ENCODE measurements around the gene LAP3. TPM values are rescaled to one million over a fixed set of nuclear protein-coding genes. Genes with fewer than 3 reads are reported as not detected.

LAP3 gene
- total RNA-seq (100 to 1,000 TPM in 1 of 5 experiments, 10 to 100 TPM in 4; 25.2 to 142 (median 54.9) TPM), polyA plus RNA-seq (10 to 100 TPM; 41.8 to 49.6 TPM), total RNA-seq (63.5 reads per million, percentile 76 among the genes with 10 or more reads in this experiment)

- Histone ChIP-seq H3K4me3 (ENCODE audit: low read length) (peak within 1 kb of the TSS; percentile 77), H3K4me1 (ENCODE audit: control insufficient read depth in 2 of 2, insufficient read depth in 2 of 2, low read length in 2 of 2) (peaks cover 4 to 11% of the 10 kb centered on the region in 2 donors), H3K9me3 (ENCODE audit: control insufficient read depth in 2 of 3, low read length in 3 of 3) (no peaks in the 10 kb centered on the region), H3K27me3 (ENCODE audit: control insufficient read depth in 2 of 2, insufficient read depth in 2 of 2, low read length in 2 of 2) (no peaks in the 10 kb centered on the region), H3K36me3 (ENCODE audit: control insufficient read depth in 2 of 3, insufficient read depth in 3 of 3, low read length in 3 of 3) (peaks cover 0 to 9% (median 7%) of the 10 kb centered on the region in 3 experiments), H3K27ac (ENCODE audit: low read depth, low read length) (peak within 1 kb of the TSS; percentile 96)
- H3K36me3 Mint-ChIP-seq = peaks cover 0 to 22% (median 3%) of the 10 kb centered on the region in 5 donors
- intact Hi-C loops (cut with micrococcal nuclease) = loop anchor here (1.0 to 5.0 kb wide), 11 partner anchors 18 to 1351 kb away; partner anchors contain the start of genes DCAF16 (in 2 of the 2), MED28 (in 2 of the 2), NCAPG (in 2 of the 2) and QDPR (in 2 of the 2)
- H3K4me3 Mint-ChIP-seq = peak within 1 kb of the TSS; percentile 78 to 96 (median 92)
- H3K27ac Mint-ChIP-seq = peak within 1 kb of the TSS; percentile 92 to 100 (median 97)
- ChIA-PET POLR2A (interaction anchor here (0.9 to 1.2 kb wide), 3 partner anchors 29 to 37 kb away, joined by 3 to 17 read pairs (median 15); partner anchors contain the start of gene MED28), CTCF (interaction anchor here (0.7 to 1.0 kb wide), 2 partner anchors 28 to 69 kb away, joined by 3 read pairs; no protein-coding TSS in a partner anchor)
- peaks cover 20 to 47% (median 24%) of the 10 kb centered on the region in 7 donors for H3K4me1 Mint-ChIP-seq
- DNase-seq (peak; percentile 97 to 100 (median 99)), ATAC-seq (peak; percentile 94)
- peaks cover 0 to 2% (median 0%) of the 10 kb centered on the region in 5 donors for H3K27me3 Mint-ChIP-seq
- H3K9me3 Mint-ChIP-seq = peaks cover 0 to 3% (median 0%) of the 10 kb centered on the region in 11 donors
Measured at GRCh38 chr4:17576932-17577664, at the start of gene LAP3. Gene LAP3, plus strand, starts transcription at chr4:17577198. Its CDS starts 268 bp downstream, at chr4:17577466.

GRCh38 chr4:17528551-17529165, 48.3 kb upstream of the LAP3 start:
- no peak overlapping the region for H3K27ac ChIP-seq (ENCODE audit: low read depth, low read length)
- H3K4me1 ChIP-seq (ENCODE audit: control insufficient read depth in 2 of 2, insufficient read depth in 2 of 2, low read length in 2 of 2) = no peaks in the 10 kb centered on the region
- Mint-ChIP-seq H3K4me1 (no peaks in the 10 kb centered on the region), H3K27me3 (peaks cover 5 to 33% (median 25%) of the 10 kb centered on the region in 5 donors), H3K36me3 (no peaks in the 10 kb centered on the region), H3K9me3 (no peaks in the 10 kb centered on the region), H3K27ac (no peak overlapping the region), H3K4me3 (no peak overlapping the region)
- intact Hi-C loops (cut with micrococcal nuclease) = no loop called here
- no peaks in the 10 kb centered on the region for H3K36me3 ChIP-seq (ENCODE audit: control insufficient read depth in 2 of 3, insufficient read depth in 3 of 3, low read length in 3 of 3)
- H3K4me3 ChIP-seq (ENCODE audit: low read length) = no peak overlapping the region
- ChIA-PET POLR2A (no interaction called here), CTCF (no interaction called here)
- H3K9me3 ChIP-seq (ENCODE audit: control insufficient read depth in 2 of 3, low read length in 3 of 3) = no peaks in the 10 kb centered on the region
- no peaks in the 10 kb centered on the region for H3K27me3 ChIP-seq (ENCODE audit: control insufficient read depth in 2 of 2, insufficient read depth in 2 of 2, low read length in 2 of 2)
- ATAC-seq (no peak), DNase-seq (no peak)

DNA sequence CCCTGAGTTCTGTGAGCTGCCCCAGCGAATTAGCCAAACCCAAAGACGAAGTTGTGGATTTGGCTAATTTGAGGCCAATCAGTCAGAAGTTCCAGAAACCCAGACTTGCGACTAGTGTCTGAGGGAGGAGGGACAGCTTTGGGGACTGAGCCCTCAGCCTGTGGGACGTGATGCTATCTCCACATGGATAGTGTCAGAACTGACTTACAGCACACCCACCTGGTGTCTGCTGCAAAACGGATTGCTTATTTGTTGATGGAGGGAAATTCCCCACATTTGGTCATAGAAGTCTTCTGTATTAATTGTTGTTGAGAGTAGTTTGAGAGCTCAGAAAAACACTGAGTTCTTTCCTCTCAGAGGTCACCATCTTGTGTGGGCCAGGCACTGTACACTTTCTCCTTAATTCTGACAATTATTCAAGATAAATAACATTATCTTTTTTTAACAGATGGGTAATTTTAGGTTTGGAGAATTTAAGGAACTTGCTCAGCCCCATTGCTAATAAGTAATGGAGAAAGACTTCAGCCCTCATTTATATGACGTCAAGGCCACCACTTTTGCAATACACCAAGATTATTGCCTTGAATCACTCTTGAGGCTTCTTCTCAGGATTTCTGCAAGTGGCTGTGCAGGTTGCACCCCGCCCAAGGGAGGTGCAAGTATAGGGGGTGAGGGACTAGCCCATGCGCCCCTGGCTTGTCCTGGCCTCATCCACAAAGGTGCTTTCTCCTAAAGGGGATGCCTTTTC, 45.3 kb upstream of the LAP3 start:
- H3K27me3 Mint-ChIP-seq = peaks cover 5 to 30% (median 23%) of the 10 kb centered on the region in 5 donors
- H3K36me3 ChIP-seq (ENCODE audit: control insufficient read depth in 2 of 3, insufficient read depth in 3 of 3, low read length in 3 of 3) = no peaks in the 10 kb centered on the region
- no peak overlapping the region for H3K4me3 Mint-ChIP-seq
- ChIA-PET CTCF (interaction anchor here (0.6 kb wide), 1 partner anchor 17 kb away, joined by 3 read pairs; no protein-coding TSS in a partner anchor), POLR2A (no interaction called here)
- no peaks in the 10 kb centered on the region for H3K9me3 ChIP-seq (ENCODE audit: control insufficient read depth in 2 of 3, low read length in 3 of 3)
- no peaks in the 10 kb centered on the region for H3K36me3 Mint-ChIP-seq
- H3K9me3 Mint-ChIP-seq = no peaks in the 10 kb centered on the region
- no peaks in the 10 kb centered on the region for H3K27me3 ChIP-seq (ENCODE audit: control insufficient read depth in 2 of 2, insufficient read depth in 2 of 2, low read length in 2 of 2)
- intact Hi-C loops (cut with micrococcal nuclease) = no loop called here
- DNase-seq (no peak), ATAC-seq (no peak)
- peaks cover 0 to 7% (median 0%) of the 10 kb centered on the region in 7 donors for H3K4me1 Mint-ChIP-seq
- no peak overlapping the region for H3K4me3 ChIP-seq (ENCODE audit: low read length)
- no peak overlapping the region for H3K27ac ChIP-seq (ENCODE audit: low read depth, low read length)
- no peaks in the 10 kb centered on the region for H3K4me1 ChIP-seq (ENCODE audit: control insufficient read depth in 2 of 2, insufficient read depth in 2 of 2, low read length in 2 of 2)
- H3K27ac Mint-ChIP-seq = no peak overlapping the region

DNA sequence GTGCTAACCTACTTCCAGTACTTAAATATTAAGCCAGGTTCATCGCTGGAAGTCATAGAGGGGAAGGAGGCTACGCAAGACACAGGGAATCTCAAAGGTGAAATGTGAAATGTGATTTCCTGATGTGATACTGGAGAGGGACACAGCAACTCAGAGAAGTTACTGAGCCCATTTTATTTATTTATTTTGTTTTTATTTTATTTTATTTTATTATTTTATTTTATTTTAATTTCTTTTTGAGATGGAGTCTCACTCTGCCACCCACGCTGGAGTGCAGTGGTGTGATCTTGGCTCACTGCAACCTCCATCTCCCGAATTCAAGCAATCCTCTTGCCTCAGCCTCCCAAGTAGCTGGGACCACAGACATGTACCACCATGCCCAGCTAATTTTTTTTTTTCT, 42.3 kb upstream of the LAP3 start:
- Histone ChIP-seq H3K9me3 (ENCODE audit: control insufficient read depth in 2 of 3, low read length in 3 of 3) (no peaks in the 10 kb centered on the region), H3K4me1 (ENCODE audit: control insufficient read depth in 2 of 2, insufficient read depth in 2 of 2, low read length in 2 of 2) (no peaks in the 10 kb centered on the region), H3K4me3 (ENCODE audit: low read length) (no peak overlapping the region), H3K36me3 (ENCODE audit: control insufficient read depth in 2 of 3, insufficient read depth in 3 of 3, low read length in 3 of 3) (no peaks in the 10 kb centered on the region), H3K27ac (ENCODE audit: low read depth, low read length) (no peak overlapping the region), H3K27me3 (ENCODE audit: control insufficient read depth in 2 of 2, insufficient read depth in 2 of 2, low read length in 2 of 2) (no peaks in the 10 kb centered on the region)
- Mint-ChIP-seq H3K36me3 (no peaks in the 10 kb centered on the region), H3K9me3 (no peaks in the 10 kb centered on the region), H3K27me3 (peaks cover 1 to 15% (median 5%) of the 10 kb centered on the region in 5 donors), H3K4me3 (no peak overlapping the region), H3K27ac (no peak overlapping the region), H3K4me1 (peaks cover 0 to 7% (median 0%) of the 10 kb centered on the region in 7 donors)
- intact Hi-C loops (cut with micrococcal nuclease) = no loop called here
- DNase-seq (no peak), ATAC-seq (no peak)
- ChIA-PET CTCF (no interaction called here), POLR2A (no interaction called here)

DNA sequence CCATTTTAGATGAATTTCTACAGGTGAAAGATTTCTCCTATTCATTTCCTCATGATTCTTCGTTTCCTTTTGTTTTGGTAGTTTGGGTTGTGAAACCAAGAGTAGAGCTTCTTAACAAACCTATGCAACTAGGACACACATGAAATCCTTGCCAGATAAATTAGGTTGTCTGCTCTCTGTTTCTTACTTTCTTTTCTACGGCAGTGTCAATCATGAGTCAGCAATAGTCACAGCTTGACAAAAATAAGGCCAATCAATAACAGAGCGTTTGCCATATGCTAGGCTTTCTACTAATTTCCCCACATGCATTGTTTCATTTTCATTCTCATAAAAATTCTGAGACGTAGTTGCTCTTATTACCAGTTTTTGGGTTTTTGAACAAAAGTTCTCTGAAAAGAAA, 41.8 kb upstream of the LAP3 start:
- CTCF ChIA-PET = no interaction called here
- Mint-ChIP-seq H3K9me3 (no peaks in the 10 kb centered on the region), H3K4me3 (no peak overlapping the region), H3K27me3 (peaks cover 5 to 15% (median 7%) of the 10 kb centered on the region in 5 donors), H3K27ac (no peak overlapping the region), H3K4me1 (peaks cover 0 to 7% (median 0%) of the 10 kb centered on the region in 7 donors), H3K36me3 (no peaks in the 10 kb centered on the region)
- DNase-seq = no peak
- intact Hi-C loops (cut with micrococcal nuclease) = no loop called here
- Histone ChIP-seq H3K27ac (ENCODE audit: low read depth, low read length) (no peak overlapping the region), H3K4me3 (ENCODE audit: low read length) (no peak overlapping the region), H3K36me3 (ENCODE audit: control insufficient read depth in 2 of 3, insufficient read depth in 3 of 3, low read length in 3 of 3) (no peaks in the 10 kb centered on the region), H3K27me3 (ENCODE audit: control insufficient read depth in 2 of 2, insufficient read depth in 2 of 2, low read length in 2 of 2) (no peaks in the 10 kb centered on the region), H3K4me1 (ENCODE audit: control insufficient read depth in 2 of 2, insufficient read depth in 2 of 2, low read length in 2 of 2) (no peaks in the 10 kb centered on the region), H3K9me3 (ENCODE audit: control insufficient read depth in 2 of 3, low read length in 3 of 3) (no peaks in the 10 kb centered on the region)
- ATAC-seq = no peak
- POLR2A ChIA-PET = no interaction called here

DNA sequence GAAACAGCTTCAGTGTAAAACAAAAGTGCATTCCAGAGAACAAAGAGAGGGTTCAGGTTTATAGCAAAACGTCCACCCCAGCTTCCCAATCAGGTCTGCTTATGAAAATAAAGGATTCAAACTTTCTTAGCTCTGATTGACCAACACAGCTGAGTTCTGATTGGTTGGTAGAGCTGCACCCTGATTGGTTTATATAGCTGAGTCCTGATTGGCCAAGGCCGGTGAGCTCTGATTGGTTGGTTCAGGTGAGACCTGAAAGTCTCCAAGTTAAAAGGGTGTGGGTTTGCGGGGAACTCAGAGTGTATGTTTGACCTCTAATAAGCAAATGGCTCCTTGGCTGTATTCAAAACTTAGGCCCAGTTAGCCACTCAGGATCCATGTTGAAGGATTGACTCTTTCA, 41.1 kb upstream of the LAP3 start:
- Mint-ChIP-seq H3K36me3 (no peaks in the 10 kb centered on the region), H3K27me3 (peaks cover 5 to 11% (median 7%) of the 10 kb centered on the region in 5 donors), H3K9me3 (no peaks in the 10 kb centered on the region), H3K4me1 (peaks cover 0 to 7% (median 0%) of the 10 kb centered on the region in 7 donors), H3K4me3 (no peak overlapping the region), H3K27ac (no peak overlapping the region)
- H3K27ac ChIP-seq (ENCODE audit: low read depth, low read length) = no peak overlapping the region
- ATAC-seq (no peak), DNase-seq (no peak)
- intact Hi-C loops (cut with micrococcal nuclease) = no loop called here
- no peaks in the 10 kb centered on the region for H3K36me3 ChIP-seq (ENCODE audit: control insufficient read depth in 2 of 3, insufficient read depth in 3 of 3, low read length in 3 of 3)
- H3K9me3 ChIP-seq (ENCODE audit: control insufficient read depth in 2 of 3, low read length in 3 of 3) = no peaks in the 10 kb centered on the region
- no peak overlapping the region for H3K4me3 ChIP-seq (ENCODE audit: low read length)
- ChIA-PET CTCF (interaction anchor here (0.7 kb wide), 1 partner anchor 13 kb away, joined by 3 read pairs; no protein-coding TSS in a partner anchor), POLR2A (no interaction called here)
- H3K27me3 ChIP-seq (ENCODE audit: control insufficient read depth in 2 of 2, insufficient read depth in 2 of 2, low read length in 2 of 2) = no peaks in the 10 kb centered on the region
- no peaks in the 10 kb centered on the region for H3K4me1 ChIP-seq (ENCODE audit: control insufficient read depth in 2 of 2, insufficient read depth in 2 of 2, low read length in 2 of 2)
